Right hindlimb (tissue), 1 donor: ENCODE measurements around the gene ABCB9.

ENCODE experiments used
- DNase-seq: peaks from one replicate; pipeline ENCODE4 v3.0.0-alpha.2; 2018

Gene ABCB9

DNA sequence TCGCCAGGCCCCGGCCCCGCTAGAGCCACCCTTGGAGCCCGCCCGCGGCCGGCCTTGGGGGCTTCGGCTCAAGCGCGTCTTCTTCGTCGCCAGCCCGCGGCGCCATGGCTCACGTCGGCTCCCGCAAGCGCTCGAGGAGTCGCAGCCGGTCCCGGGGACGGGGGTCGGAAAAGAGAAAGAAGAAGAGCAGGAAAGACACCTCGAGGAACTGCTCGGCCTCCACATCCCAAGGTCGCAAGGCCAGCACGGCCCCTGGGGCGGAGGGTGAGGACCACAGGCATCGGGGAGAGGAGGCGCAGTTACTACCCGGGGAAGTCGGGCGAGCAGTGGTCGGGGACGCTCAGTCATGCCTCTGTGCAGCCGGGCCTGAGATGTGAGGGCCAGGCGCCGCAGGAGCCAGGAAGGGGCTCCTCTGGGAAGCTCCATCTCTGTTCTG, 14.8 kb upstream of the ABCB9 start:
- DNase-seq: no peak

DNA sequence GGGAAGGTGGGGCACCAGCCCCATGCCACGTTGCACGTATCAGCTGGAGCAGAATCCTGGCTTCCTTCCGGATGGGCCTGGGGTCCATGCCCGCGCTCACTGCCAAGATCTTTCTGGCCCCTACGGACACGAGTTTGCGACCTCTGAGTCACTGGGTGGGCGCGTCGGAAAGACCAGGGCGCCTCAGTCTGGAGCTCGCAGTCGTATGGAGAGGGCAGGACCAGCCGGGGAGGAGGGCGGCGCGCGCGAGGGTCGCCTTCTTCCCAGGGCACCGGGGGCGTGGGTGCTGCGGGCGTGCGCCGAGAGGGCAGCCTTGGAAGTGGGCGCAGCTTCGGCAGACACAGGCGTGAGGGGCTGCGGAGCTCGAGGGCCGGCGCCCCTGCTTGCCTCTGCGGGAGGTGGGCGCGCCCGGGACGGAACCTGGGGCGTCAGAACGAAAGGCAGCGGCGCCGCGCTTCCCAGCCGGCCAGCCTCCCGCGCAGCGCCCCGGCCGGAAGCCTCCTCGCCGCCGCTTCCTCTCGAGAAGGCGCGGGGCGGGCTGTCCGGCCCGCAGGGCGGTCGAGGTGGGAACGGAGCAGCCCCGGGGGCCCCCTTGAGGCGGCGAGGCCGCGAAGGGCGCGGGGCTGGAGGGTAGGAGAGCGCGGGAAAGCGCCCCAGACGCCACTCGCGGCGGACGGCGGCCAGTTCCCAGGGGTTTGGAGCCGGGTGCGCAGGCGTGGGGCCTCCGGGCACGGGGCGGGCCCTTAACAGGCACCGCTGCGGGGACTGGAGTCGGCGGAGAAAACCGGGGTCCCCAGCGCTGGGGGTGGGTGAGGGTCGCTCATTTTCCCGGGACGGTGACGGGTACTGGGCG, 14.1 kb upstream of the ABCB9 start, which contains the start of gene ARL6IP4:
ARL6IP4 (plus strand) TSS at position 499 of the 853 bp plus-strand sequence. CDS start 459 bp downstream, outside the sequence.
- DNase-seq: peak; percentile 83

- no peak for DNase-seq
Measured at GRCh38 chr12:122979908-122980182, 13.6 kb upstream of the ABCB9 start.

- DNase-seq: no peak
Measured at GRCh38 chr12:122979001-122979907, 13.0 kb upstream of the ABCB9 start.

DNA sequence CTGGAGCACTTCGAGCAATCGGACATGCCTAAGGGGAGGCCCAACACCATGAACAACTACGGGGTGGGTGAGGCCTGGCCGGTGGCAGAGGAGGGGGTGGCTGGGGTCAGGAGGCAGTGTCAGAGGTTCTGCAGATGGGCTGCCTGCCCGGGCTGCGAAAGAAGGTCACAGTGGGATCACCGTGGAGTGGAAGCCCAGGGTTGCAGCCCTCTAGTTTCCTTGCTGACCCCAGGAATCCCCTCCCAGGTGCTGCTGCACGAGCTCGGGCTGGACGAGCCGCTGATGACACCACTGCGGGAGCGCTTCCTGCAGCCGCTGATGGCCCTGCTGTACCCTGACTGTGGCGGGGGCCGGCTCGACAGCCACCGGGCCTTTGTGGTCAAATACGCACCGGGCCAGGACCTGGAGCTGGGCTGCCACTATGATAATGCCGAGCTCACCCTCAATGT, 12.3 kb upstream of the ABCB9 start:
- no peak for DNase-seq

GRCh38 chr12:122977655-122978392, 11.6 kb upstream of the ABCB9 start:
- DNase-seq: no peak

DNA sequence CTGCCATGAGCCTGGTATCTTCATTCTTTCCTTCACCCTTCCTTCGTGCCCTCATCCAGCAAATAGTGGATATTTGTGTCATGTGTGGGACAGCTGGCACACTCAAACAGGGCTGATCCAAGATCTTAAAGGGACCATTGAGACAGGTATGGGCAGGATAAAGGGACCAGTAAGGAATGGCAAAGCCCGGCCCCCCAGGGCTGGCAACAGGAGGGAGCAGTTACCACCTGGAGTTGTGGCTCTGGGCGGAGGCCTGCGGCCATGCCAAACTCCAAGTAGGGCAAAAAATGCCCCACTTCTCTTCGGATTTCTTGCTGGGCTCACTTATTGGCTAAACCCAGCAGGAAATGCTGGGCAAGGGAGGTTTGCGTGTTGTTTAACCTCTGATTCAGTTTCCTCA, 10.9 kb upstream of the ABCB9 start:
- DNase-seq: no peak

GRCh38 chr12:122976648-122976975, 10.3 kb upstream of the ABCB9 start:
- DNase-seq: no peak

DNA sequence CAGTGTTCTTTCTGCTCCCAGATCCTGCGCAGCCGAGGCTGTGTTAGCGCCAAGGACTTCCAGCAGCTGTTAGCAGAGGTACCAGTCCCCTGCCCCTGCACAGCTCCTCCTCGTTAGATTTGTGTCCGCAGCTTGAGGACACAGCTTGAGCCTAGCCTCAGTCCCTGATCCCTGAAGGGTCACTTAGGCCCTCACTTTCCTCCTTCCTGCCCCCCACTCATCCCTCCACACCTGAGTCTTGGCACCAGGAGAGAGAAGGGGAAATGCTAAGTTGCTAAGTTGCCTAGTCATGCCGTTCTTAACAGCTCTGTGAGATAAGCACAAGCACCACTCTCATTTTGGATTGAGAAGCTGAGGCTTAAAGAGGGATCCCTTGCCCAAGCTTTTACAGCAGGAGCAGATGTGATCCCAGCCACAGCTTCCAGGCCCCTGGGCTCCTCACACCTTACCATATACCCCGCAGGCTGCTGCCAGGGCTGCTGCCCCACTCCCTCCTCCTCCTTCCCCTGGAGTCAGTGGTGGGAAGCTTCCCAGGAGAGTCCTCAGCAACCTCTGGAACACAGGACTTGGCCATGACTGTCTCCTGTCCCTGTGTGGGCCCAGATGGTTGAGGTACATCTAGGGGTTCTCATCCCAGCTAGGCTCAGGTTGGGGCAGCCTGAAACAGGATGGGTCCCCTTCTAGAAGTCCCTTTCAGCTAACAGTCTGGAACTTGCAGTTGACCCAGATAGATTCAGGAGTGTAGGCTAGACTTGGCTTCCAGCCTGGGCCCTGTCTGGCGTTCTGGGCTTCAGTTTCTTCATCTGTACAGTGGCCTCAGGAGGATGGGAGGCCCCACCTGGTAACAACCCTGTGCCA, 9.8 kb upstream of the ABCB9 start:
- no peak for DNase-seq

- DNase-seq: peak; percentile 94
Measured at GRCh38 chr12:122974892-122975789, 8.9 kb upstream of the ABCB9 start, which contains the start of gene OGFOD2. TSS of gene OGFOD2 (plus strand) at chr12:122975244. CDS start at chr12:122975252, 8 bp downstream.

DNA sequence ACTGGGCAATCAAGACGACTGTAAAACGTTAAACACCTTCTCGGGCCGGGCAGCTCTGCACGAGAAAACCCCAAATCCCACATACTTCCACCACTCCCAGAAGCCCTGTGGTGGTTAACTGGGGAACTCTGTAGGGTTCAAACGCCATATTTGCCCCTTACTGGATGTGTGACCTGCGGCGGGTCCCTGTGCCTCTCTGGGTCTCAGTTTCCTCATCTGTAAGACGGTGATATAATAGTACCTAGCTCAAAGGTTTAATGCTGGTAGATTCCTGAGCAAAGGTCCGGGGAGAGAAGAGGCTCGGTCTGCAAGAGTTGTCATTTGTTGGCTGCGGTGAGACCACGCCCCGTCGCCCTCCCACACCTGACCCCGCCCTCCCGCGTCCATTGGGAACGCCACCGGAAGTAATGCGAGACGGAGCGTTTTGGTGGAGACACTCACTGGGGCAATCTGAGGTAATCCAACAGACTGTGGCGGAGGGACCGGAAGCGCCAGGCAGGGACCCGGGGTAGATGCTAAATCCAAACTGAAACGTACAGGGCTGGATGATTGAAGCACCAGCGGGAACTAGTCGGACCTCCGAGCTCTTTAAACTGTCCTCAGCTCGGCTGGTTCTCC, 8.1 kb upstream of the ABCB9 start:
- DNase-seq: peak; percentile 99

DNA sequence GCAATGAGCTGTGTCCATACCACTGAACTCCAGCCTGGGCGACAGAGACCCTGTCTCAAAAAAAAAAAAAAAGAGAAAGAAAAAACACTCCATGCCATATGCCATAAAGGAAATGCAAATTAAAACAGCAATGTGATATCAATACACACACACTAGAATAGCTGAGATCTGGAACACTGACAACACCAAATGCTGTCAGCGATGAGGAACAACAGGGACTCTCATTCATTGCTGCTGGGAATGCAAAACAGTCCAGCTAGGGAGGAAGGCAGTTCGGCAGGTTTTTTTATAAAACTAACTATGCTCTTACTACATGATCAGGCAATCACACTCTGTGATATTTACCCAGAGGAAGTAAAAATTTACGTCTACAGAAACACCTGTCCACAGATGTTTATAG, 3.4 kb upstream of the ABCB9 start:
- DNase-seq: no peak

GRCh38 chr12:122968104-122968503, 1.8 kb upstream of the ABCB9 start:
- DNase-seq: no peak

DNA sequence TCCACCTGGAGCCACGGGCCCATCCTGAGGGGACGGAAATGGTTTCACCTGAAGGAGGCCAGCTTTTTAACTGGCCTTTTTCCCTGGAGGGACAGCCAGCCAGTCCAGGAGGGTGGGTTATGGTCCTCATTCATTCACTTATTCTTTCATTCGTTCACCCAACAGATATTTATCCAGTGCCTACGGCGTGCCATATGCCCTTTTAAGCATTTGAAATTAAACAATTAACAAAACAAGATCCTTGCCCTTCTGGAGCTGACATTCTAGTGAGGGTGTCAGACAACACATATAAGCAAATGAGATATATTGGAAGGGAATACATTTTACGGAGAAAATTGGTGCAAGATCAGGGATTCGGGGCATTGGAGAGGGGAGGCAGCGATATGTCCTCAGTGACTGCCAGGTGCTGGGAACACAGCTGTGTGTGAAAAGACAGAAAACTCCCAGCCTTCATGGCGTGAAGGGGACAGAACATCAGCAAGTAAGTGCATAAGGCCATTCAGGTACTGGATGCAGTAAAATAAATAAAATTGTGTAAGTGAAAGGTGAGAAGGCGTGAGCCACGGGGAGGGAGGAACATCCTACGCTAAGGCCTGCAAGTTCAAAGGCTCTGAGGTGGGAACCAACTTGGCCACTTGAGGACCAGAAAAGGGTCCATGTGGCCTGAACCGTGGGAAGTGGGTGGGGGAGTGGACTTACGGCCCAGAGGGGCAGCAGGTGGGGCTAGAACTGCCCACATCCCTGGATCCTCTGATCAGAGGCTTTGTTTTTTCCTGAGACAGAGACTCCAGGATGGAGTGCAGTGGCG, 684 bp upstream of the ABCB9 start:
- no peak for DNase-seq

DNA sequence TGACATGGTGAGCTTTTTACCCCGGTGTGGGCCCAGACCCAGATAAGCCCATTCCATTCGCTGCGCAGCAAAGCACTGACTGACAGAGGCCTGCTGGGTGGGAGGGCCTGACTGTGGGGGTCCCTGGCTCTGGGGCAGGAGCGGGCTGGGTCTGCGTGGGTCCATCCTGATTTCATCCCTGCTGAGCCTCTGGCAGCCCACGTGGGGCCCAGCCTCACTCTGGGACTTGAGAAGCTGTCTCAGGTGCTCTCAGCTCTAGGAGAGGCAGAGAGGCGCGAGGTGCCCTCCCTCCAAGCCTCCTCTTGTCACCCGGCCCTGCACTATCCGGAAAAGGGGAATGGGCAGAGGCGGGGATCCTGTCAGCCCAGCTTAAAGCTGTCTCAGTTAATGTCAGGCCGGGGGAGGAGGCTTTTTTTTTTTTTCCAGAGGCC, 927 bp downstream of the ABCB9 start:
- DNase-seq: no peak

DNA sequence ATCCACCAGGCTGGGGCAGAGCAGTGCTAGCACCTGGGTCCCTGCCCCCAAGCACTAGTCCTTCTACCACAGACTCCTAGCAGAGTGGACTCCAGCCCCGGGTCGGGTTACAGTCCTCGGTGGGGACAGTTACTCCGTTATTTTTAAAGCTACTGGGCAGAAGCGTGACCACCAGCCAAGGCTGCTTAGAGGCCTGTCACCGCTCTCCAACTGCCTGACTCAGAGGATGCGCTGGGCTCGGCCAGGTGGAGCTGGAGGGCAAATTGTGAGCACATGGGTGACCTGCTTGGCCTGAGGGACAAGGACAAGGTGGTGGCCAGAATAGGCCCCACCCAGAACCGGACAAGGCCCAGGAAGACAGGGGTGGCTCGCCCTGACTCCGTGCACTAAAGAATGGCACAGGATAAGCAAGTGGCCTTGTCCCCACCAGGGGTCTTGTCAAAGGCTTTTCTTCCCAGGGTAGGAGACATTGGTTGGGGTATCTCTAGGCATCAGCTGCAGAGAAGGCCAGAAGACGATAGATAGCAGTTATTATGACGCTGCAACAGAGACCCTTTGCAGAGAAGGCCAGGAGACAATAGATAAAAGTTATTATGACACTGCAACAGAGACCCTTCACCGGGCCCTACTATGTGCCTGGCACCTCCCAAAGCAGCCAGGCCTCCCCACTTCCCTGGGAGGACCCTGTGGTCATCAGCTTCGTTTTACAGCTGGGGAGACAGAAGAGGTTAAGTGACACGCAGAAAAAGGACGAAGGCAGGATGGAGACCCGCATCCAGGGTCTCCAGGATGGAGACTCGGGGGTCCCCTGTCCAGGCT, 1.6 kb downstream of the ABCB9 start:
- no peak for DNase-seq

GRCh38 chr12:122963941-122964265, 2.4 kb downstream of the ABCB9 start:
- DNase-seq: peak; percentile 72

- no peak for DNase-seq
Measured at GRCh38 chr12:122961531-122962329, 4.5 kb downstream of the ABCB9 start.
